GM12874 (cell line): ENCODE data around the gene NGLY1.

ENCODE experiments used
- CTCF ChIP-seq: IDR thresholded peaks from 2 replicates; pipeline ENCODE4 v1.5.1; 2011; ENCODE audit warnings: low read depth, mild to moderate bottlenecking, control low read depth, low read length, moderate library complexity; ENCODE audit not compliant: insufficient read depth

The NGLY1 gene

GRCh38 chr3:25782636-25782937 is 656 bp downstream of the NGLY1 start:
- TF ChIP-seq CTCF, result no peak

- TF ChIP-seq CTCF, result no peak
Observed at GRCh38 chr3:25781758-25782594, 1.3 kb downstream of the NGLY1 start.

DNA sequence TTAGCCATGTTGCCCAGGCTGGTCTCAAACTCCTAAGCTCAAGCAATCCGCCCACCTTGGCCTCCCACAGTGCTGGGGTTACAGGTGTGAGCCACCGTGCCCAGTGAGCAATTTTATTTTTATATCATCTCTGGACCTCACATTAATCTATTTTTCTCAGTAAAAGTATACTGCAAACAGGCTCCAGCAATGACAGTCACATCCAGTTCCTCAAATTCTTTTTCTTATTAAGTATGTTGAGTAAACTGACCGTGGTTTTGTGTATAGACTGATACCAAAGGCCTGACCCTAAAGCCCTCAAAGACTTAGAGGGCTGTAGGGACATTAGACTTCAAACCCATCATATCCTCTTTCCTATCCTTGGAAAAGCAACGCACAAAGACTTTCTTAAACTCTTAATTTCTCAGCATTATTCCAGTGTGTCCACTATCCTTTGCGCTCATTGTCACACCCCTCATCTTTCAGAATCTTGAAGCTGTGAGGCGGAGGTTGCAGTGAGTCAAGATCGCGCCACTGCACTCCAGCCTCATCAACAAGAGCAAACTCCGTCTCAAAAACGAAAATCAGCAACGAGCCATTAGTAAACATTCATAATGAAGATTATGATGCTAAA is 2.0 kb downstream of the NGLY1 start:
- no peak for TF ChIP-seq CTCF

- TF ChIP-seq CTCF, result no peak
Observed at GRCh38 chr3:25780618-25781017, 2.6 kb downstream of the NGLY1 start.

DNA sequence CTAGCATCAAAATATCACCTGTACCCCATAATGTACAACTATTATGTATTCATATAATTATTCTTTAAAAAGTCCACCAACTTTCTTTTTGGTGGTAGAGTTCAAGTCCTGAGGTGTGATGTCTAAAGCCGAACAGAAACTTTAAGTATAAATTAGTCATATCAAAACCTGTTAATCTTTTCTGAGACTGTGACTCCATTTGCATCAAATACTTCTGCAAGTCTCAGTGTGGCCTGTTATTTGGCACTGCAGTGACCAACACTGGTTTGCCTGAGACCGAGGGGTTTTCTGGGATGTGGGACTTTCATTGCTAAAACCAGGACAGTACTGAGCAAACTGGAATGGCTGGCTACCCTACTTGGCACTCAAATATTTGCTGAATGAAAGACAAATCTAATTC is 7.3 kb downstream of the NGLY1 start:
- no peak for TF ChIP-seq CTCF

DNA sequence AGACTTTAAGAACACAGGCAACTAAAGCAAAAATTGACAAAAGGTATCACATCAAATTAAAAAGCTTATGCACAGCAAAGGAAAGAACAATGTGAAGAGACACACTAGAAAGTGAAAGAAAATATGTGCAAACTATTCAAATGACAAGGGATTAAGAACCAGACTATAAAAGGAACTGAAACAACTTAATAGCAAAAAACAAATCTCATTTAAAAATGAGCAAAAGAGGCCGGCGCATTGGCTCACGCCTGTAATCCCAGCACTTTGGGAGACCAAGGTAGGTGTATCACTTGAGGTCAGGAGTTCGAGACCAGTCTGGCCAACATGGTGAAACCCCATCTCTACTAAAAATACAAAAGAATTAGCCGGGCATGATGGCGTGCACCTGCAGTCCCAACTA is 14.4 kb downstream of the NGLY1 start:
- no peak for TF ChIP-seq CTCF

DNA sequence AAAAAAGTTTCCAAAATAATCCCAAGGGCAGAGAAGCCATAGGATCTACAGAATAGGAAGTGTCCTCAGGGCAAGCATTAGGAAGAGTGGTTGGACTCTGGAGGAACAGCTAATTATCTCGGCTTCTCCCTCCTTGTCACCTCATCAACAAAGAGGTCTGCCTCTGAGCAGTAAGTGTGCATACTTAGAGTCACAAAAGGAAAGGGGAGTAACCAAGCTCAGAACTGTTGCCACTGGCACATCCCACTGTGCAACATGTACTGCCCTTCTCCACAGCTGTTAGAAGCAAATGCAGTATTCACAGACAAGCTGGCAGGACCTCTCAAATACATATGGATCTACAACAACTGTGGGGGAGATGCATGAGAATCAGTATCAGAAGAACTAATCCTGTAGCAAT is 31.5 kb downstream of the NGLY1 start:
- no peak for TF ChIP-seq CTCF
